AG04450 (cell line): ENCODE data around the gene CDKN1C. TPM values are rescaled to one million over a fixed set of nuclear protein-coding genes. Genes with fewer than 3 reads are reported as not detected.

Source experiments
- CTCF ChIA-PET: fragments of 300-600, 350-600 bp; formaldehyde crosslinking; extraction: SDS; loops from one replicate; lab custom pipeline; 2022; ENCODE audit warnings: antibody characterized with exemption, inconsistent platforms; lab: Charles Lee
- POLR2A ChIA-PET: fragments of 350-600 bp; formaldehyde crosslinking; extraction: SDS; loops from one replicate; lab custom pipeline; 2021; ENCODE audit warnings: antibody characterized with exemption, inconsistent platforms; lab: Yijun Ruan, JAX
- DNase-seq: peaks from one replicate; pipeline ENCODE4 v3.0.0-alpha.2; 2011; ENCODE audit warnings: low read depth, low spot score
- H3K27ac ChIP-seq: one replicate; pipeline ENCODE4 v1.5.1; 2012; ENCODE audit warnings: low read depth, low read length, control low read depth
- H3K27me3 ChIP-seq: one replicate; pipeline ENCODE4 v1.6.0; 2012; ENCODE audit warnings: low read length; ENCODE audit not compliant: control insufficient read depth, insufficient read depth
- H3K4me3 ChIP-seq: 2 replicates; pipeline ENCODE4 v1.5.1; 2011; ENCODE audit warnings: mild to moderate bottlenecking, low read depth, low read length, control low read depth
- H3K9me3 ChIP-seq: 2 replicates; pipeline ENCODE4 v1.5.1; 2012; ENCODE audit warnings: low read length; ENCODE audit not compliant: control insufficient read depth, insufficient read depth
- CTCF ChIP-seq: IDR thresholded peaks from 2 replicates; pipeline ENCODE4 v1.5.1; 2011; ENCODE audit warnings: low read depth, low read length, control low read depth, inconsistent platforms
- polyA plus RNA-seq: library from polyadenylated mRNA; depleted of rRNA; stranded (reverse); fragments of >200 nt; gene quantifications from 2 replicates; pipeline ENCODE4 v1.2.3, GENCODE V29; 2011

CDKN1C gene
- polyA plus RNA-seq, 1 experiment = 8.1 TPM

- ChIA-PET POLR2A (interaction anchor here (1.1 to 6.6 kb wide), 4 partner anchors 46 to 351 kb away, joined by 3 to 46 read pairs (median 6); partner anchors contain the start of gene PHLDA2), CTCF (interaction anchor here (0.8 to 11.7 kb wide), 3 partner anchors 9 to 484 kb away, joined by 3 to 403 read pairs (median 5); partner anchors contain the start of gene TSSC4)
- Histone ChIP-seq H3K27ac (no peak overlapping the region), H3K27me3 (peaks cover 19% of the 10 kb centered on the region), H3K9me3 (peaks cover 1% of the 10 kb centered on the region; the same call in 1 of the 2 replicates), H3K4me3 (peak overlapping the region; percentile 65)
- no peak for TF ChIP-seq CTCF
- DNase-seq = no peak
Measured at GRCh38 chr11:2883979-2884815, 1.4 kb downstream of the CDKN1C start.

GRCh38 chr11:2883640-2883978 is 2.0 kb downstream of the CDKN1C start:
- peak overlapping the region; percentile 65 for H3K4me3 ChIP-seq
- no peak overlapping the region for H3K27ac ChIP-seq
- peaks cover 7% of the 10 kb centered on the region for H3K9me3 ChIP-seq
- peaks cover 25% of the 10 kb centered on the region for H3K27me3 ChIP-seq
- no peak for TF ChIP-seq CTCF
- POLR2A ChIA-PET = interaction anchor here (0.9 to 6.6 kb wide), 2 partner anchors 184 to 351 kb away, joined by 4 to 46 read pairs; partner anchors contain the start of gene KCNQ1OT1
- CTCF ChIA-PET = interaction anchor here (0.8 to 11.7 kb wide), 3 partner anchors 9 to 483 kb away, joined by 3 to 403 read pairs (median 5); partner anchors contain the start of gene TSSC4
- no peak for DNase-seq

- Histone ChIP-seq H3K4me3 (no peak overlapping the region), H3K27me3 (peaks cover 33% of the 10 kb centered on the region), H3K9me3 (peaks cover 8% of the 10 kb centered on the region), H3K27ac (no peak overlapping the region)
- no peak for TF ChIP-seq CTCF
- ChIA-PET CTCF (interaction anchor here (0.6 to 1.0 kb wide), 2 partner anchors 10 to 350 kb away, joined by 4 to 5 read pairs; no protein-coding TSS in a partner anchor), POLR2A (interaction anchor here (0.9 to 1.2 kb wide), 2 partner anchors 183 kb away, joined by 3 to 4 read pairs; partner anchors contain the start of gene KCNQ1OT1)
- DNase-seq = no peak
Measured at GRCh38 chr11:2882396-2883110, 3.0 kb downstream of the CDKN1C start.

- no peak for DNase-seq
- ChIA-PET POLR2A (interaction anchor here (1.2 kb wide), 1 partner anchor 182 kb away, joined by 3 read pairs; the partner anchor contains the start of gene KCNQ1OT1), CTCF (interaction anchor here (0.6 kb wide), 1 partner anchor 349 kb away, joined by 4 read pairs; no protein-coding TSS in a partner anchor)
- H3K27me3 ChIP-seq = peaks cover 35% of the 10 kb centered on the region
- H3K27ac ChIP-seq = no peak overlapping the region
- peaks cover 10% of the 10 kb centered on the region for H3K9me3 ChIP-seq
- no peak for TF ChIP-seq CTCF
- H3K4me3 ChIP-seq = no peak overlapping the region
Measured at GRCh38 chr11:2881981-2882375, 3.6 kb downstream of the CDKN1C start.
